ENCODE data around the gene ARID1A. TPM values are rescaled to one million over a fixed set of nuclear protein-coding genes. Genes with fewer than 3 reads are reported as not detected.

ARID1A gene
- total and polyA plus RNA-seq, 9 of the 15 experiments (the other 6 are each of a cell fraction or from before 2014, with no cell fraction given): 8.3 to 88.3 (median 22.5) TPM

DNA sequence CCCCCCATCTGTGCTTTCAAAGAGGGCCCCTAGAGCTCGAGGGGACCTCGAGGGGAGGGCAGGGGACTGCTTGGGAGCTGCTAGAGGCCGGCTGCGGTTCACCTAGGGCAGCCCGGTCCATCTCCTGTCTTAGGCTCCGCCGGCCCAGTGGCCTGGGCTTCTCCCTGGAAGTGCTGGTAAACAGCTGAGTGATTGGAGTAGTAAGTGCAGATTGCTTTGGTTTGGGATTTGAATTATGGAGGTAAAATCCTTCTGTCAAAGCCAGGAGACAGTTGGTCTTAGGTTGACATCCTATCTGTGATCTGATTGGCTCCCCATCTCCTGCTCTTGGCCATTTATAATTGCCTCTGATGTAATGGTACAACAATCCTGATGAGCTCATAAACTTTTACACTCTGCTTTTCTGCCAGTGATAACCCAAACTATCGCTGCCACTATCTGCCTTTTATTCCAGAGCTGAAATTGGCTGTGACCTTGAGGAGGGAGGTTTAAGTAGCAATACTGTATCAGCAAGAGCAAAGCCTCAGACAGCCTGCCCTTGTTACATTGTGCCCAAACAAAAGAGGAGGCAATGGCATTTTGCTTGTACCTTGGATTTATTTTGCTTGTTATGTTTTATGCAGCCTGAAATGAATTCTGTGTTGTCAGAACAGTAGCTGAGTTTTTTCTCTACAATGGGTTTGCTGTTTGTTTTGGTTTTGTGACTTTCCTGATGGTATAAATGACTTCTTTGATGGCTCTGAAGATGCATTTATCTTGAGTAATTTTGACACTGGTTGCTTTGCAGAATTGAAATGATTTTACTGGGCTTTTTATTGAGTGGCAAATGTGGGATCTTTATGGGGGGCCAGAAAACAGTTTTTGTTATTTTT is 2.4 kb downstream of the ARID1A start (continued):
- TF ChIP-seq TGIF2 (CRISPR knock-in tag; IDR thresholded peaks at IDR 0.05) (no peak), MTA2 (IDR thresholded peaks at IDR 0.05; ENCODE audit: low read depth) (no peak), DIDO1 (tag; IDR thresholded peaks at IDR 0.05; ENCODE audit: low read depth) (no peak), SP2 (IDR thresholded peaks at IDR 0.05; ENCODE audit: extremely low read depth, low read depth, low read length, poor library complexity, severe bottlenecking) (no peak), NONO (IDR thresholded peaks at IDR 0.05; ENCODE audit: low read depth in 2 of 2, low read length in 1 of 2) (no peak; a peak in 1 of 4 replicates), XRCC3 (IDR thresholded peaks at IDR 0.05) (no peak)
- TF ChIP-seq, protein P1, sequence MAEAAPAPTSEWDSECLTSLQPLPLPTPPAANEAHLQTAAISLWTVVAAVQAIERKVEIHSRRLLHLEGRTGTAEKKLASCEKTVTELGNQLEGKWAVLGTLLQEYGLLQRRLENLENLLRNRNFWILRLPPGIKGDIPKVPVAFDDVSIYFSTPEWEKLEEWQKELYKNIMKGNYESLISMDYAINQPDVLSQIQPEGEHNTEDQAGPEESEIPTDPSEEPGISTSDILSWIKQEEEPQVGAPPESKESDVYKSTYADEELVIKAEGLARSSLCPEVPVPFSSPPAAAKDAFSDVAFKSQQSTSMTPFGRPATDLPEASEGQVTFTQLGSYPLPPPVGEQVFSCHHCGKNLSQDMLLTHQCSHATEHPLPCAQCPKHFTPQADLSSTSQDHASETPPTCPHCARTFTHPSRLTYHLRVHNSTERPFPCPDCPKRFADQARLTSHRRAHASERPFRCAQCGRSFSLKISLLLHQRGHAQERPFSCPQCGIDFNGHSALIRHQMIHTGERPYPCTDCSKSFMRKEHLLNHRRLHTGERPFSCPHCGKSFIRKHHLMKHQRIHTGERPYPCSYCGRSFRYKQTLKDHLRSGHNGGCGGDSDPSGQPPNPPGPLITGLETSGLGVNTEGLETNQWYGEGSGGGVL (CRISPR knock-in tag; IDR thresholded peaks at IDR 0.05): no peak
- TF ChIP-seq, protein P2, sequence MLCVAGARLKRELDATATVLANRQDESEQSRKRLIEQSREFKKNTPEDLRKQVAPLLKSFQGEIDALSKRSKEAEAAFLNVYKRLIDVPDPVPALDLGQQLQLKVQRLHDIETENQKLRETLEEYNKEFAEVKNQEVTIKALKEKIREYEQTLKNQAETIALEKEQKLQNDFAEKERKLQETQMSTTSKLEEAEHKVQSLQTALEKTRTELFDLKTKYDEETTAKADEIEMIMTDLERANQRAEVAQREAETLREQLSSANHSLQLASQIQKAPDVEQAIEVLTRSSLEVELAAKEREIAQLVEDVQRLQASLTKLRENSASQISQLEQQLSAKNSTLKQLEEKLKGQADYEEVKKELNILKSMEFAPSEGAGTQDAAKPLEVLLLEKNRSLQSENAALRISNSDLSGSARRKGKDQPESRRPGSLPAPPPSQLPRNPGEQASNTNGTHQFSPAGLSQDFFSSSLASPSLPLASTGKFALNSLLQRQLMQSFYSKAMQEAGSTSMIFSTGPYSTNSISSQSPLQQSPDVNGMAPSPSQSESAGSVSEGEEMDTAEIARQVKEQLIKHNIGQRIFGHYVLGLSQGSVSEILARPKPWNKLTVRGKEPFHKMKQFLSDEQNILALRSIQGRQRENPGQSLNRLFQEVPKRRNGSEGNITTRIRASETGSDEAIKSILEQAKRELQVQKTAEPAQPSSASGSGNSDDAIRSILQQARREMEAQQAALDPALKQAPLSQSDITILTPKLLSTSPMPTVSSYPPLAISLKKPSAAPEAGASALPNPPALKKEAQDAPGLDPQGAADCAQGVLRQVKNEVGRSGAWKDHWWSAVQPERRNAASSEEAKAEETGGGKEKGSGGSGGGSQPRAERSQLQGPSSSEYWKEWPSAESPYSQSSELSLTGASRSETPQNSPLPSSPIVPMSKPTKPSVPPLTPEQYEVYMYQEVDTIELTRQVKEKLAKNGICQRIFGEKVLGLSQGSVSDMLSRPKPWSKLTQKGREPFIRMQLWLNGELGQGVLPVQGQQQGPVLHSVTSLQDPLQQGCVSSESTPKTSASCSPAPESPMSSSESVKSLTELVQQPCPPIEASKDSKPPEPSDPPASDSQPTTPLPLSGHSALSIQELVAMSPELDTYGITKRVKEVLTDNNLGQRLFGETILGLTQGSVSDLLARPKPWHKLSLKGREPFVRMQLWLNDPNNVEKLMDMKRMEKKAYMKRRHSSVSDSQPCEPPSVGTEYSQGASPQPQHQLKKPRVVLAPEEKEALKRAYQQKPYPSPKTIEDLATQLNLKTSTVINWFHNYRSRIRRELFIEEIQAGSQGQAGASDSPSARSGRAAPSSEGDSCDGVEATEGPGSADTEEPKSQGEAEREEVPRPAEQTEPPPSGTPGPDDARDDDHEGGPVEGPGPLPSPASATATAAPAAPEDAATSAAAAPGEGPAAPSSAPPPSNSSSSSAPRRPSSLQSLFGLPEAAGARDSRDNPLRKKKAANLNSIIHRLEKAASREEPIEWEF (CRISPR knock-in tag; IDR thresholded peaks at IDR 0.05): no peak

Measured in K562 (cell line).